HTR-8/SVneo (cell line): ENCODE results near the gene PDZD4.

Source experiments
- DNase-seq: peaks from one replicate; pipeline ENCODE4 v3.0.0; 2011; ENCODE audit warnings: low spot score, mixed read lengths; ENCODE audit not compliant: insufficient read length
- FAIRE-seq: peaks from 2 replicates; lab custom pipeline; 2011; peaks lifted over from hg19 to GRCh38; lab: Jason Lieb, UNC

The PDZD4 gene

DNA sequence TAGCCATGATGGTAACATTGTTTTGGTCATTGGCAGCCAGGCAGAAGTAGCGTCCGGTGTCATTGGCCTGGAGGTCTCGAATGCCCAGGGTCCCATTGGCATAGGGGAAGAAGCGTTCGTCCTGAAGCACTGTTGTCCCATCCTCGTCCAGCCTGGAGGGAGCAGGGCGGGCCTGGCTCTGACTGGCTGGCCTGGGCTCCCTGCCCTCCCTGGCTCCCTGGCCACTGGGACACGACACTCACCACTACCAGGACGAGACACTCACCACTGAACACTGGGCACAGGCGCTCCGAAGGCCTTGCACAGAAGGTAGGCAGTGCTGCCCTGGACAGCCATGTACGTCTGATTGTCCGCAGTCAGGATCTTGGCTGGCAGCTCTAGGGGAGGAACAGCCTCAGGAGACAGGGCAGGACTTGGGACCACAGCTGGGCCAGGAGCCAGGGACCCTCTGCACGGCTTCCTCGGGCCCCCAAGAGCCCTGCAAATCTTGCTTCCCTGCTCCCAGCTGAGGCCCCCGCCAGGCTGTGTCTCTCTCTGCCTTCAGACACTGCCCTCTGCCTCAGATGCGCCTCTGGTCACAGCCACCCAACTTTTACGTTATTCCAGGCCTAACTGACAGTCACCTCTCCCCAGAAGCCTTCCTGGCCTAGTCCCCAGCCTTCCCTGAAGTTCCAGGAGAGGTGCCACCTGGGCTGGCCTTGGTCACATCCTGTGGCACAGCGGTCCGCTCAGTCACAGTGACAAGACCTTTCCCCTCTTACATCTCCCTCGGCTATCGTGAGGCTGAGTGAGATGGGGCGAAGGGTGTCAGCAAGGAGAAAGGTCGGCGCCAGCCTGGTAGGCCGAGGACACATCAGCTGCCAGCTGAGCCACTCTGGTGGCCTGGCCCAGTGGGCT, 38.5 kb upstream of the PDZD4 start:
- no peak for DNase-seq
- no peak for FAIRE-seq

DNA sequence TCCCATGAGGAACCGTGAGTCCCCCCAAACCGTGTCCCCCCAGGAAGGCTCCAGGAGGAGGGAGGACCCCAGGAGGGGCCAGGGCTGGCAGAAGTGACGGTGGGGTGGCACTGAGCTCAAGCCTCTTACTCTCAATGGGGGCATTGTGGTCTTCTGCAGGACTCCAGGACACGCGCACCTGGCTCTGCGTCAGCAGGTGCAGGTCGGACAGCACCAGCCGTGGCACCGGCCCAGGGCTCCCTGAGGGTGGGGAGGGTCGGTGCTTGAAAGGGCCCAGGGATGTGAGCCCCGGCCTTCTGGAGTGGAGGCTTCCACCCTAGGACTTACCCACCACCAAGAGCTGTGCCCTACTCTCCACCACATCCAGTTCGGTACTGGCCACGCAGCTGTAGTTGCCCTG, 37.3 kb upstream of the PDZD4 start:
- DNase-seq (no peak), FAIRE-seq (no peak)

DNA sequence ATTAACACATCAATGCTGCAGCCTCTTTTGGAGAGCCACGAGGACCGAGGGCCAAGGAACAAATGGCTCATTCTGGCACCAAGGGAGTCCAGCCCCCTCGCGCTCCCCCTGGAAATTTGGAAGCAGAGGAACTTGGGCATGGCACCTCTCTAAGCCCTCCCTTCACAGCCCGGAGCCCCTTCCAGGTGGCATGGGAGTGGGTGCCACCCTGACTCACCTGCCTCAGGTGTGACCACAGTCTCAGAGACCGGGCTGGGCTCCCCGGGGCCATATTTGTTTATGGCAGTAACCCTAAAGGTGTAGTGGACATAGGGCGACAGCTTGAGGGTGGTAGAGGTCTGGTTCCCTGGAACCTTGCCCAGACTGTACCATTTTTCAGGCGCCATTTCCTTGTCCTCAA, 36.8 kb upstream of the PDZD4 start:
- no peak for FAIRE-seq
- no peak for DNase-seq

DNA sequence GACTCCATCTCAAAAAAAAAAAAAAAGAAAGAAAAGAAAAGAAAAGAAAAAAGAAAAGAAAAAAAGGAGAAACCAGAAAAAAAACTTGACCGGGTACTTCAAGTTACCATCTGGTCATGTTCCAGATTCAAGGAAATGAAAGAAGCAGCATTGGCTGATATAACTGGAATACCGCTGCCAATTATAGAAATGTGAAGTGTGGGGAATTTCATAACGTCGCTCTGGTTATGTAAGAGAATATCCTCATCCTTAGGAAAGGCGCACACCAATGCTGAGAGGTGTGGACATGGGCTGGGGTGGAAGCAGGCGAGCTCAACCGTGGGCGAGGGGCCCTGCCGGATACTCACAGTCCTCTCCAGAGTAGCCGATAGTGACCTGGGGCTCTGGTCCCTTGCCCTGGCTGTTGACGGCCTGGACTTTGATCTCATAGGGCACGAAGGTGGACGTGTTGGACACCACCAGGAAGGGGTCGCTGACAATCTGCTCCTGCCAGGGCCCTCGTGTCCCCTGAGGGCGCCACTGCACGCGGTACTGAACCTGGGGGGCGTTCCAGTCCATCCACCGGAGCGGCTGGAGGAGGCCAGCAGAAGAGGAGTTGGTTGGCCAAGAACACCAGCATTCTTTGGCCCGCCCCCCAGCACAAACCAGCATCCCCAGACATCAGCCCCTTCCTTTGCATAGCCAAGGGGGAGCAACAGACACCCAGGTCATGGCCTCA, 36.1 kb upstream of the PDZD4 start:
- FAIRE-seq (no peak), DNase-seq (no peak)

DNA sequence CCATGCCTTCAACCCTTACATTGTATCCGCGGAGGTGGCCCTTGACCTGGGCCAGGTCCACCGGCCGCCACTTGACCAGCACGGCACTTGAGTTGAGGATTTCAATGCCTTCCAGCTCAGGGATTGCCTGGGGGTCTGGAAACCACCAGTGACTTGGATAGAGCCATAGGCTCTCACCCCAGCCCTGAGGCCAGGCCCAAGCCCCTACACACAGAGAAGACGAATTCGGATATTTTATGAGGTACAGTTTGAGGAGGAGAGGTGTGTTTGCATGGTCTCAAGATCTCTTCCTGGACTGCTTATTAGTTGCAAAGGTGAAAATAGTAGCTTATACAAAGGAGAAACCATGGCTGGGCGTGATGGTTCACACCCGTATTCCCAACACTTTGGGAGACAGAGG, 35.3 kb upstream of the PDZD4 start:
- DNase-seq = no peak
- no peak for FAIRE-seq

DNA sequence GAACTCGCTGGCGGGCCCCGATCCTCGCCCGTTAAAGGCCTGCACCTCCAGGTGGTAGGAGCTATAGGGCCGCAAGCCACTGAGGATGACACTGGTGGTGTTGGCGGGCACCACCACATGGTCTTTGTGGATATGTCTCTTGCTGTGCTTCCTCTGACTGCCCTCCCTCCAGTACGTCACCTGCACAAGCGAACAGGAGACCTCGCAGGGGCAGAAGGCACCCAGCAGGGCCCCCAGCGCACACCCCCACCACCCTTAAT, 34.9 kb upstream of the PDZD4 start:
- FAIRE-seq (no peak), DNase-seq (no peak)

DNA sequence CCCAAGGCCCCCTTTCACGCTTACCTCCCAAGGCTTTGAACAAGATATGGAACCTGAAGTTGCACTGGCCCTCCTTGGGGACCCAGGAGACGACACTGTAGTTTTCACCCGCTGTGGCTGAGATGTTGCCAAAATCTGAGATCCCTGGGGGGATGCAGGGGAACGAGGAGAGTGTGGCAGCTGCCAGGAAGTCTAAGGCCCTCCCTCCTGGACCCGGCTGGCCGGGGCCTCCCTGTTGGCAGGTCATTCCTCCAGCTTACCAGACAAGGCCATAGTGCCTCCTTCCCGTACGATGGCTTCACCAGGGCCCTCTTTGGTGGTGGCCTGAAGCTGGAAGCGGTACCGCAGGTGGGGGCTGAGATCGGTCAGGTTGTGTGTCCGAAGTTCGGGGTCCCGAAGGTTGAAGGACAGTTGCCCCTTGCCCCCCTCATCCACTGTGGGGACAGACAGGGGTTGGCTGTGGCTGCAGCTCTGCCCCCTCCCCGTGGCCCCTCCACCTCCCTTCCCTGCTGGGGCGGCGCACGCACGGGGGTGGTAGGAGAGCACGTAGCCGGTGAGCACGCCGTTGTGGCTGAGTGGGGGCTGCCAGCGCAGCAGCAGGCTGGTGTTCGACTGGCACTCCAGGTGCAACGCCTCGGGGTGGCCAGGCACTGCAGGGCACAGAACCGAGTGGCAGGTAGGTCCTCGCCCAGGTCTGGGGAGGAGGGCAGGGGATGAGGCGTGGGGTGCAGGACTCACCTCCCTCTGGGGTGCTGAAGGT, 34.4 kb upstream of the PDZD4 start:
- DNase-seq = no peak
- no peak for FAIRE-seq

DNA sequence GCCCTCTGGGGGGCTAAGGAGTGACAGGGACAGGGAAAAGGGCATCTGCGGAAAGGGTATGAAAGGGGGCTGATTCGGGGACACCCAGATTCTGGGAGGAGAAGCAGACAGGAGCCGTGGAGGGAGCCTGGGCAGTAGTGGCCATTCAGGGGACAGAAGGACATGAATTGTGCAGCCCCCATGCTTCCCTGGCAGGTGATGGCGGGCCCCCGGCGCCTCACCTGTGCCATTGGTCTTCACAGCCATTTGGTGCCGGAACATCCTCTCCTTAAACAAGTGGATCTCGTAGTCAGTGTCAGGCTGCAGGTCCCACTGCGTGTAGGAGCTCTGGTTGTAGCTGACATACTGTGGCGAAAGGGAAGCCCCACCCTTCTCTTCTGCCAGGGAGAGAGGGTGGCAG, 33.8 kb upstream of the PDZD4 start:
- DNase-seq (no peak), FAIRE-seq (no peak)

DNA sequence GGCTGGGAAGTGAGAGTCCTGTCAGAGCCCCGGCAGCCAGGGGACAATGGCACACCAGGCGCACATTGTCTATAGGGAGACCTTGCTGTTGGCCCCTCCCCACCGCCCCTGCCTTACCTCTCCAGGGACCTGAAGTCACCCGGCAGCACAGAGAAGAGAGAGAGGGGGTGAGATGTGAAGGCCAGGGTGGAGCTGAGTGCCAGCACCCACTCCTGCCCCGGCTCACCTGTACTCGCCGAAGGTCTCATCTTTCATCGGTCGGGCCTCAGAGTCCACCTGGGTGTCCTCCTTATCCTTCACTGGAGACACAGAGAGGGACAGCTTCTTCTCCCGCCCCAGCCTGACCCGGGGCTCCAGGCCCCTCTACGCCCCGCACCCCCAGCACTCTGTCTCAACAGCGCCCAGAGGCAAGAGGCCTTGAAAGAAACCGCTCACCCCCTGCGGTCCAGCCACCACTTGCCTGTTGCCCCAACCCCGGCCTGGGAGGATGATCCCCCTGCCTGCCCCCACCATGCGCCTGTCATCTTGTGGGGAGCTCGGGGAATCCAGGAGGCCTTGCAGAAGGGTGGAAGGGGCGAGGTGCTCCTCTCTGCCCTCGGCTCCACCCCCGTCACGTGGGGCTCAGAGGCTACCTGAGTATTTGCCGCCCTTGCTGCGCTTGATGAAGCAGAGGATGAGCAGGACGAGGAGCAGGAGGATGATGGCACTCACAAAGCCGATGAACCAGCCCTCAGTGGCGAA, 33.1 kb upstream of the PDZD4 start:
- FAIRE-seq (no peak), DNase-seq (no peak)

DNA sequence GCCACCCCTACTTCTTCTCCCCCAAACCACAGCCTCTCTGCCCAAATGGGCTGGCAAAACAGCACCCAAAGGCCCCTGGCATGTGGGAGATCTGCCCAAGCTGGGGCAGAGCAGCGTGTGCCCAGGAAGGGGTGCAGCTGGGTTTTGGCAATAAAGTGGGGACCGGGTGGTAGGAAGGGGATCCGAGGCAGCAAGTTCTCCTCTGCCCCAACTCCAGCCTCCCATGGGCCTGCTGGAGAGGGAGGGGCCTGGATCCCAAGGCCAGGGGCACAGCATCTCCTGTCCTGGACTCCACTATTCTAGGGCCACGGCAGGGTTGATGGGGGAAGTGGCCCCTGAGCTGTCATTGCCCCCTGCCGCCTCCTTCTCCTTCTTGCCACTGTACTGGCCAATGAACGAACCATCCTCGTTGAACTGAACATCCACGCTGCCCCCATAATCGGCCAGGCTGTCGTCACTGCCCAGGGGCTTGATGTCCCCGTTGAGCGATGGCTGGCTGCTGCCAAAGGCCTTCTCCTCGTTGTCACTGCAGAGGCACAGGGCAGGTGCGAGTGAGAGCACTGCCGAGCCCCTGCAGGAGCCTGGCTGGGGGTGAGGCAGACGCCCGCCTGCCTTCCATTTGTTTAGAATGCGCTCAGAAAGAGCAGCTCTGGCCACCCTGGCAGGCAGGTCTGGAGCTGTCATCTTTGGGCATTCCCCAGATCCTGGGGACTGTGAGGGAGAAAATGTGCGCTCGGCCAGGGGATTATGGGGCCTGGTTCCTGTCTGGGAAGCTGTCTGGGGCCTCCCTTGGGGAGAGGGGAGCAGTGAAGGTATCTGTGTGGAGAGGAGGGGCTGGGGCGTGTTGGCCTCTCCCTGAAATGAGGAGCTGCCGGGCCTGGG, 32.3 kb upstream of the PDZD4 start:
- no peak for DNase-seq
- no peak for FAIRE-seq

DNA sequence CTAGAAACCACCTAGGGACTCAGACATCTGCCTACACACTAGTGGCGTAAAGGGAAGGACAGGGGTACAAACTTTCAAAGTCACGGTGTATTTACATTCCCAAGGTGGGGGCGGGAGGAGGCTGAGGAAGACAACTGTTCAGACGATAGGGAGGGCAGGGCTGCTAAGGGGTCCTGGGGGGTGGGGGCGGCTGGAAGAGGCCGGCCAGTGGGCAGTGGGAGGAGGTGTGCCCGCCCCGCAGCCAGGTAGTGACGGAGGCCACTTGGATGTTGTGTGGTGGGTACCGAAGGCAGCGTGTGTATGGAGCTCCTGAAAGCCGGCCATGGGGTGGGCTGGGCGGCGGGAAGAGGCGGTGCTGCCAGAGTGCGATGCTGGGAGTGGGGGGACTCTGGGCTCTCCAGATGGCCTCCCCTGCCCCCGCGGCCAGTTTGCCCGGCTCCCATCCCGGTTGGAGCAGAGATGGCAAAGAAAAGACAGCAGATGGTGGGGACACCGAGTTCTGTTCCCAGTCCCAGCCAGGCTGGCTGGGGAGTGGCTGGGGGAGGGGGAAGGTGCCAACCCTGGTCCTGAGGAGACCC, 31.5 kb upstream of the PDZD4 start:
- DNase-seq (no peak), FAIRE-seq (no peak)

DNA sequence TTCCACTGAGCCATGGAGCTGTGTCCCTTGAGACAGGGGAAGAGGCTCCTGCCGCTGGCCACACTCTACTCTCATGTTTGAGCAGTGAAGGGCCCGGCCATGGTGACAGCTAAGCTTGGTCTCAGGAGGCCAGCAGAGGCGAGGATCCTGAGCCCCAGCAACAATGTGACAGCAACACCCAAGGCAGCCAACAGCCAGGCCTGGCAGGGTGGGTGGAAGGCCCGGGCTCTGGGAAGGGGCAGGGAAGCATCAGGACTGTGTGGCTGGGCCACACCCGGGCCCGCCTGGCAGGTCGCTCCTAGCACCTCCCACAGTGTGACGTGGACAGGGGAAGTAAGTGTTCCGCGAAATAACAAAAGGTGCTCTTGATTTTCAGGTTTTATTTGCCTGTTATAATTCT, 30.8 kb upstream of the PDZD4 start:
- FAIRE-seq (no peak), DNase-seq (no peak)

DNA sequence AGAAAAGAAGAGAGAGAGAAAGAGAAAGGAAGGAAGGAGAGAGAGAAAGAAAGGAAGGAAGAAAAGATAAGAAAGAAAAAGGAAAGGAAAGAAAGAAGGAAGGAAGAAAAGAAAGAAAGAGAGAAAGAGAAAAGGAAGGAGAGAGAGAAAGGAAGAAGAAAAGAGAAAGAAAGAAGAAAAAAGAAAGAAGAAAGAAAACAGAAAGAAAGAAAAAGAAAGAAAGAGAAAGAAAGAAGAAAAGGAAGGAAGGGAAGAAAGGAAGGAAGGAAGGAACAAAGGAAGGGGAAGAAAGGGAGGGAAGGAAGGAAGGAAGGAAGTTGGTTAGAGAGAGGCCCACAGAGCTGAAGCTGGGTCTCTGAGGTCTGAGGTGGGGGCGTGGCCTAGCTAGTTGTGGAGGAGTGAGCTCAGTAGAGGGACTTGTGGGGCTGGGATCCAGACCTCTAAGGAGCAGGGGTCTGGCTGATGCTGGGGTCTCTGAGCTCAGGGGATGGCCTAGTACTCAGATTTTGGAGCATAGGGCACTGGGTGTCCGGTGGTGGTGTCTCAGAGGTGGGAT, 27.1 kb upstream of the PDZD4 start:
- DNase-seq (no peak), FAIRE-seq (no peak)

DNA sequence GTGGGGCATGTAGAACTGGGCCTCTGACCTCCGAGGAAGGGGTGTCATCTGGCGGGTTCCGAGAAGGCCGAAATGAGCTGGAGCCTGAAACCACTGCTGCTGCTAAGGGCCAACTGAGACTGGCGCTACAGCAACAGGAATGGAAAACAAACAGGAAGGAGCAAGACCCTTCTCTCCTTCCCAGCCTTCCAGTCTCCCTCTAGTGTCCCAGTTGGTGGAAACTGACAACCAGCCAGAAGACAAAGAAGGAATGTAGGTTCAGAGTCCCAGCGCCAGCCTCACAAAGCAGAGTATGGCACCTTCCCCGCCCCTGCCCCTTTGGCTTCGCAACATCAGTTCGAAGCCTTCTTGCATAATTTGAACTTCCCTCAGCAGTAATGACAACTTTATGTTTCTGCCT, 24.4 kb upstream of the PDZD4 start:
- DNase-seq (no peak), FAIRE-seq (no peak)

DNA sequence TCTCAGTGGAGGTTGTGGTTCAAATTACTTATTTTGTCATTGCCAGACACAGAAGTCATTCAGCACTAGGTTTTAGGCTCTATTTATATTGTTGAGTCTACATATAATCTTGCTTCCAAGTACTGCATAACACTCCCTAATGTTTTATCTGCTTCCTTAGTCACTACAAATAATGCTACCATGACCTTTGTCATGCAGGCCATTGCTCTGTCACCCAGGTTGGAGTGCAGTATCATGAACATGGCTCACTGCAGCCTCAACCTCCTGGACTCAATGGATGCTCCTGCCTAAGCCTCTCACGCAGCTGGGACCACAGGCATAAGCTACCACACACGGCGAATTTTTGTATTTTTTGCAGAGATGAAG, 23.5 kb upstream of the PDZD4 start:
- DNase-seq = no peak
- no peak for FAIRE-seq

DNA sequence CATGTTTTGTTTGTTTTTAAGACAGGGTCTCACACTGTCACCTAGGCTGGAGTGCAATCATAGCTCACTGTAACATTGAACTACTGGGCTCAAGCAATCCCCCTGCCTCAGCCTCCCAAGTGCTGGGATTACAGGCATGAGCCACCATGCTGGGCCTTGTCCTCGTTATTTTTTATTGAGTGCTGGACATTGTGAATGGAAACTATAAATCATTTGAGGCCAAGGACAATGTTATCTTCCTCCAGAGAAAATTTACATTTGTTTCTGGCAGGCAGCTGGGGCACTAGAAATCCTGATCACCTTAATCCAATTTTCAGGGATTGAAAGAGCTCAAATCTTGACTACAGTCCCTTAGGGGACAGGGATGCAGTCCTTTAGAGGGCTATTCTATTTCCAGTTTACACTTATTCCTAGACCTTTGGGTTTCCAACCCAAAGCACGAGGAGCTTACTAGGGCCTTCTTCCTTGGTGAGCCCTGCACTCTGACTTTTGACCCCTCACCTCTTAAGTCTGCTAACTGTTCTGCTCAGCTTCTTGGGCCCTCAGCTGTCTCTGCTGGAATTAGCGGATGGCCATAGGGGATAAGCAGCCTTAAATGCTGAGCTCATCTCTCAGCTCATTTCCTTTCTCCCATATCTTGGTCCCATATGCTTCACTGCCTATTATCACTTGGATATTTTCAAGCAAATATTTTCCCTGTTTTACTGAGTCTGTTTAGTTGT, 23.0 kb upstream of the PDZD4 start:
- FAIRE-seq = no peak
- DNase-seq = no peak

DNA sequence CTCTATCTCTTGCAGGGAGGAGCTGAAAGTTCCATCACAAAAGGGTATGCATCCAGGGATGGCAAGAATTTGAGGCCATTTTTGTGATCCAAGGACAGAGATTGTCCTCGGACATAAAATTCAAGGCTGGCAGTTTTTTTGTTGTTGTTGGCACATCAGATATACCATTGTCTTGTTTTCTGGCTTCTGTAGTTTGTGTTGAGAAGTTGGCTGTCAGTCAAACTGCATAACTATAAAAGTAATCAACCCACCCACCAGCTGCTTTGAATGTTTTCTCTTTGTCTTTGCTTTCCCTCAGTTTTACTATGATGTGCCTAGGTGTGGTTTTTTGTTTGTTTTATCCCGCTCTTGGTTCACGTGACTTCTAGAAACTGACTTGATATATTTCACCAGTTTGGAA, 21.6 kb upstream of the PDZD4 start:
- DNase-seq (no peak), FAIRE-seq (no peak)

DNA sequence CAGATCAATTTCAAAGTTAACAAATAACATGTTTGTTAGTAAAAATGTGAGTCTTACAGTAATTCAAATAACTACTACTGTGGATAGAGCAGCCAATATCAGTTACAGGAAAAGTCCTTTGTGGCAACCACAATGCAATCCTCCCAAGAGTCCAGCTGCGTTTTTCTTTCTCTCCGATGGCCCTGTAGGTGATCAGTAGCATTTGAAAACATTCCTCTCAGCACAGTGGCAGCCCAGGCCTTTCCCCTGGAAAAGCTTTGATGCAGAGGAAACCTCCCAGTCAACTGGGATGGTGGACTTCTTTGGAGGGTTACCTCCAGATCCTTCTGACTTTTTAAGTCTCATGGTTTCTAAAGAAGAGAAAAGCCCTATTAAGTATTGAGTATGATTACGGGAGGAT, 18.0 kb upstream of the PDZD4 start:
- no peak for FAIRE-seq
- no peak for DNase-seq
